B cell (primary cell): ENCODE results near the gene OR1J2.

Experiments
- EZH2 ChIP-seq: IDR thresholded peaks from 2 replicates; pipeline ENCODE4 v1.6.1; 2012; ENCODE audit warnings: borderline replicate concordance, low read depth, mild to moderate bottlenecking, moderate library complexity, low read length; ENCODE audit not compliant: insufficient read depth, poor library complexity, severe bottlenecking
- TF ChIP-seq, protein P1 (sequence below): fragments of 200-600 bp; IDR thresholded peaks from one replicate; pipeline ENCODE4 v1.8.0; 2022; ENCODE audit warnings: antibody characterized with exemption, mild to moderate bottlenecking

DNA sequence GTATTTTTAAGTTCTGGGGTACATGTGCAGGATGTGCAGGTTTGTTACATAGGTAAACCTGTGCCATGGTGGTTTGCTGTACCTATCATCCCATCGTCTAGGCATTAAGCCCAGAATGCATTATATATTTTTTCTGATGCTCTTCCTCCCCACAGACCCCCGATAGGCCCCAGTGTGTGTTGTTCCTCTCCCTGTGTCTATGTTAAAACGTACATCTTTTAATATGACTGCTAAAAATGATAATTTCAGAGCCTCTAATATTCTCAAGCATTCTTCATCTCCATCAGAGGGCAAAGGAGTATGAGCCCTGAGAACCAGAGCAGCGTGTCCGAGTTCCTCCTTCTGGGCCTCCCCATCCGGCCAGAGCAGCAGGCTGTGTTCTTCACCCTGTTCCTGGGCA lies at the start of gene OR1J2:
- TF ChIP-seq, protein P1, sequence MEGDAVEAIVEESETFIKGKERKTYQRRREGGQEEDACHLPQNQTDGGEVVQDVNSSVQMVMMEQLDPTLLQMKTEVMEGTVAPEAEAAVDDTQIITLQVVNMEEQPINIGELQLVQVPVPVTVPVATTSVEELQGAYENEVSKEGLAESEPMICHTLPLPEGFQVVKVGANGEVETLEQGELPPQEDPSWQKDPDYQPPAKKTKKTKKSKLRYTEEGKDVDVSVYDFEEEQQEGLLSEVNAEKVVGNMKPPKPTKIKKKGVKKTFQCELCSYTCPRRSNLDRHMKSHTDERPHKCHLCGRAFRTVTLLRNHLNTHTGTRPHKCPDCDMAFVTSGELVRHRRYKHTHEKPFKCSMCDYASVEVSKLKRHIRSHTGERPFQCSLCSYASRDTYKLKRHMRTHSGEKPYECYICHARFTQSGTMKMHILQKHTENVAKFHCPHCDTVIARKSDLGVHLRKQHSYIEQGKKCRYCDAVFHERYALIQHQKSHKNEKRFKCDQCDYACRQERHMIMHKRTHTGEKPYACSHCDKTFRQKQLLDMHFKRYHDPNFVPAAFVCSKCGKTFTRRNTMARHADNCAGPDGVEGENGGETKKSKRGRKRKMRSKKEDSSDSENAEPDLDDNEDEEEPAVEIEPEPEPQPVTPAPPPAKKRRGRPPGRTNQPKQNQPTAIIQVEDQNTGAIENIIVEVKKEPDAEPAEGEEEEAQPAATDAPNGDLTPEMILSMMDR, result no peak
- no peak for TF ChIP-seq EZH2
